ENCODE measurements around the gene POLR2A. TPM values are rescaled to one million over a fixed set of nuclear protein-coding genes. Genes with fewer than 3 reads are reported as not detected.

POLR2A gene

Small RNA genes lying within 50 kb of the gene (small RNA-seq; reads per million reads assigned to genes)
- not detected for gene RF00019 (ENCODE audit: low read depth)

Data from mesenchymal stem cell (in vitro differentiated cells and primary cell).